Suppressor macrophage (primary cell): ENCODE data around the gene MBNL1.

ENCODE experiments used
- DNase-seq, 4 experiments: peaks; one replicate each; pipeline ENCODE4 v3.0.0-alpha.2; 2020 to 2022

MBNL1 gene

GRCh38 chr3:152298393-152299248 is 29.9 kb downstream of the MBNL1 start:
- DNase-seq = peak; percentile 89 to 98 (median 96)

GRCh38 chr3:152299249-152299976 is 30.7 kb downstream of the MBNL1 start:
- DNase-seq = no peak

DNA sequence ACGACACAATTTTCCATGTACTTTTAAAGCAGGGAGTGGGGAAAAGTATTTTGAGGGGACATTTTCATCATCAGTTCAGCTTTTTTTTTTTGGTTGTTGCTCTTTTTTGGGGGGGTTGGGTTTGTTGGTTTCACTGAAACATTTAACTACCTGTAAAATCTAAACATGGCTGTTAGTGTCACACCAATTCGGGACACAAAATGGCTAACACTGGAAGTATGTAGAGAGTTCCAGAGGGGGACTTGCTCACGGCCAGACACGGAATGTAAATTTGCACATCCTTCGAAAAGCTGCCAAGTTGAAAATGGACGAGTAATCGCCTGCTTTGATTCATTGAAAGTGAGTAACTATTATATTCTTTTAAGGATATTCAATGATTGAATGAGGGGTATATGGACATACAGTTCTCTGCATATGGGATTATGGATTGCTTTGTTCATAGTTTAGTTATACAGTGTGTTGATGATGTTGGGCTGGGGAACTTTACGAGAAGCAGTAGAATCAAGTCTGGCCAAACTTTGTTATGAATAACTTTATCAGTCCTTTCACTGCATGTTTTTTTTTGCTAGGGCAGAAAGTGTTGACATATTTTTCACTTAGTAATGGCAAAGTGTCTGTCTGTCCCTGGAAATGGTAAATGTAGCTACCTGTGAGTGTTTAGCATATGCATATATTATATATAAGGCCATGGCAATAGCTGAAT is 31.5 kb downstream of the MBNL1 start:
- DNase-seq = no peak

DNA sequence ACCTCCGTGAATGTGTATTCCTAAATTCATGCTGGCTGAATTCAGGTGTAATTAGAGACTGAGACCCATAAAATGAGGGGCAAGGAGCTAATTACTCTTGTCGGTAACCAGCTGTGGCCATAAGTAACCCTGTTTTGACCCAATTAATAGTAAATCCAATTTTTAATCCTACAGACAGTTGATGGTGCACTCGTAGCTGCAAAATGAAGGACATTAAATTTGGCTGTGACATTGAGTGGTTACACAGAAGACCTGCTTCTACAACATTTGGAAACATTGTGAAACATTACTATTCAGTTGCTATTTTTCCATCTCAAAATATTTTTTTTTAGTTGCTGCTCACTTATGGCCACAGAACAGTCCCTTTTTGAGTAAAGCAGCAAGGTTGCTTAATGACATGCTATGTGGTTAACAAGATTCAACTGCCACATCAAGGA is 33.0 kb downstream of the MBNL1 start:
- DNase-seq = peak in 1 of 4 experiments; percentile 32

DNA sequence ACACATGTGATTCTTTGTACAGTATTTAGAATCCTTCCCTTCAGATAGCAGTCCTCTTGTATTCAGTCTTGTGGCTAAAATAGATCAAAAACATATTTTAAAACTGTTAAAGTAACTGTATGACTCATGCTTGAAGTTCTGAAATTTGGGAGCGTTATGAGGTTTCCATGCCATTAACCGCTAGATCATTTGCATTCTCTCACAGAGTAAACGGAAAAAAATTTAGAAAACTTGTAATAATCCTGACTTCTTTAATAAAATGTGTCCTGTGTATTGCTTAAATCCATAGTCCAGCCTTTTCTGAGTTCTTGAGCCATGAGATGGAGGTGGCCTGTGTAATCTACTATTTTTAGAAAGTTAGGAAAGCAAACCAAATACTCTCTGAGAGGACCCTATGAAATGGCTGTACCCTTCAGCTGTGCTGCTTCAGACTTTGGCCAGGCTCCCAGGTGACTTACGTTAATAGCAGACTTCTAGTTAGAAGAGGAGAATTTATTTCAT is 33.8 kb downstream of the MBNL1 start:
- peak in 2 of 4 experiments; percentile 27 to 34 for DNase-seq

DNA sequence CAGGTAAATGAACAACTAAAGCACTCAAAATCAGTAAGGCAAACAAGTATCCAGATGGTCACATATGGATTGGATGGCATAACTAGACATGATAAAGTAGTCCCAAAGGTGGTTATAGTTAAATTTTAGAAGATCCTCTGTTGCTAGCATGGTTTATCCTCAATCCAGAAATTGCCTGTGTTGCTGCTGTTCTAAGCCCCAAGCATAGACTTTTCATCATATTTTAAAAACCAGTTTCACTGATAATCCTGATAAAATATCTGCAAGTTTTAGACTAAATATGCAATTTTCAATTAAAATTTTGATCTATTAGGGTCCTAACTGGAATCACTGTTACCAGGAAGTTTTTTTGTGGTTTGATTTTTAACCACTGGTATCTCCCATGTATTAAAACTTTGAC is 35.4 kb downstream of the MBNL1 start:
- DNase-seq = no peak

DNA sequence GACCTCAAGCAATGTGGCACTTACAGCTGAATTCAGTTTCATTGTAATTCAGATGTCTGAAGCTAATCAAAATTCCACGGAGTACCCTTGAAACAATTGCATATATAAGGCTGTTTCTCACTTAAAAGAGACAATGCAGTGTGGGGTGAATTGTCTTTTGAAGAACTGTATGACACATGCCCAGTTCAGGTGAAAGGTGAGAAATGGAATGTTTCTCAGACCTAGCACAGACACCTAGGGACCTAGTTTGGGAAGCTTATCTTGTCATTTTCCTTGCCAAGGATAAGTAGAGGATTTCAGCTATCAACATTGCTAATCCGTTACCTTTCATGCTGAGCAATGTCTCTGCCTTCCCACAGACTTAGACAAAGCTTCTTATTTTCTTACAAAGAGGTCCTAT is 36.3 kb downstream of the MBNL1 start:
- no peak for DNase-seq

DNA sequence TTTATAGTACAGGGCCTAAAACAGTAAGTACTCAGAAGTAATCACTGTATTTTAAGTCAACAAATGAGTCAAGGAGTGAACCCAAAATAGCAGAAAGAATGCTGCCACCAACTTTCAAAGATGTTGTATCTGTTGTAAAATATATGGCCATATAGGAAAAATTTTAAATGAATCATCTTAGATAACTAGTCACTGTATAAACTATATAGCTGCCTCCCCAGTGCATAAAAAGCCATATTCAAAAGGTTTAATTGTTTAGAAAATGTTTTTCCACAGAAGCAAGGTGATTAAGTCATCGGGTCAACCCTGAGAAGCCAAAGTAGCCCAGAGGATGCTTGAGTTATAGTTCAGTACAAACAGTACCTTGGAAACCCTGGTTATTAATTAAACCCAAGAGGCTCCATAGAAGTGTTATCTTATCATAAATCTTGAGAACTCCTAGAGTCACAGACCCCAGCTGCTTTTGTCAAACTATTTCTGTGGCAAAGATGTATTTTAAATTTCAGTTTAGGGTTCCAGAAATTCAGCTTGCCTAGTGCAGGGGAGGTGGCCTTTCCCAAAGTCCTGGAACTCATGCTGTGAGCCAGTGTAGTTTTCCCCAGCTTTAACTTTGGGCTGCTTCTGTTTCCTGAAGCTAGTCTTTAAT is 39.2 kb downstream of the MBNL1 start:
- DNase-seq = no peak

- no peak for DNase-seq
Measured at GRCh38 chr3:152308475-152308844, 39.7 kb downstream of the MBNL1 start.

GRCh38 chr3:152309031-152309430 is 40.3 kb downstream of the MBNL1 start:
- DNase-seq = peak in 1 of 4 experiments; percentile 17

DNA sequence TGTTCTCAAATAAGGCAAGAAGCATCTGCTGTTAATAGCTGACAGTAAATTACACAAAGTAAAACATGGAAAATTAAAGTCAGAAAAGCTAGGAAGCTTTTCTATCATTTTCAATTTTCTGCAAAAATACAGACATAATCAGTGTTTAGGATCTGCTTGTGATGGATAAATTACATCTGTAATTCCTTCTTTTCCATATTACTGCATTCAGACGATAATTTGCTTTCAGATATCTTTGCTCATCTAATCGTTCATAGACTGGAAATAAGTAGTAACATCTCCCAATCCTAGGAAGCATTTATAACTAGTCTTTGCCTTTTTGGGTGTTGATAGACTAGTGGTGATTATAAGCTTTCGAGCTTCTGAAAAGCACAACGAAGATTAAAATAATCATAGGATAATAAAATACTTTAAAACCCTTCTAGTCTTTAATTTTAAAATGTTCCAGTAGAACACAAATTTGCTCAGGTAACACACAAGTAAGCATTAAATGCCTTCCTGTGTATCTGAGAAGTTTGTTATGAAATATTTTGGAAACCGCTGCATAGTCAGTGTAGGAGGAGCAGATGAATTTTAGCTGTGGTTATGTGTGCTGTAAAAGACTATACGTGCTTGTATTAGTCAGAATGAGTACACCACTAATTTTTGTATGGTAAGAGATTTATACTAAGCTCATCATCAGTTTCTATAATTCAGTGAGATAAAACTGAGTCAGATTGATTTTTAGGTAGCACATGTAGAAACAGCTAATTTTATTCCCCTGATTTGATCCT is 41.0 kb downstream of the MBNL1 start:
- DNase-seq = peak in 2 of 4 experiments; percentile 35 to 46

DNA sequence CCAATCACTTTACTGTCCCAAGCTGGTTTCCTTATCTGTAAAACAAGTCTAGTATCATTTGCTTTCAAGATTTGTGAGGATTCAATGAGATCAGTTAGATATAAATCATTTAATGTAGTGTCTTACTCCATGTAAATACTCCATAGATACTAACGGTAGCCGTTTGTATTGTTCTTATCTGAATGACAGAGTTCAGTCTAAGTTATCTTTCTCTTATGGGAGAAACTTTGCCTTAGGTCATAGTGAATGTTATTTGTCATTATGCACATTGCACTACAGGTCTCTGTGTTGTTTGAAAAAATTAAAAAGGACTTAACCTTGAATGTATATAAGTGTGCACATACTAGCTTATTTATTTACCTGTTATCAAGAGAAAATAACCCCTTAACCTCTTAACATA is 44.7 kb downstream of the MBNL1 start:
- DNase-seq = no peak

GRCh38 chr3:152313914-152314313 is 45.2 kb downstream of the MBNL1 start:
- DNase-seq = no peak

- no peak for DNase-seq
Measured at GRCh38 chr3:152314677-152315353, 46.1 kb downstream of the MBNL1 start.

DNA sequence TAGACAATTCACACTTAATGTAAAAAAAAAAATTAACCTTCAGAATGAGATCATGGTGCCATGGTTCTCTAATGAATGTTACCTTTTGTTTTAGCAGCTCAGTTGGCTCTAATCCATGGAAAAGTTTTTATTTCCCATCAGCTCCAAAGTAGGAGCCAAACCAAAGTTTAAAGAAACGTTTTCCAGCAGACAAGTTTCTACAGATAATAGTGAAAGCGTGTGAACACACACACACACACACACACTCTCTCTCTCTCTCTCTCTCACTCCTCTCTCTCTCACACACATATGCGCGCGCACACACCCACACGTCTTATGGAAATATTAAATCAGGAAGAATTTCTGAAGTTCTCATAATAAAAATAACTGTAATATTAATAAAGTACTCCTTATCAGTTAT is 46.9 kb downstream of the MBNL1 start:
- DNase-seq = no peak

- no peak for DNase-seq
Measured at GRCh38 chr3:152316318-152316717, 47.6 kb downstream of the MBNL1 start.

DNA sequence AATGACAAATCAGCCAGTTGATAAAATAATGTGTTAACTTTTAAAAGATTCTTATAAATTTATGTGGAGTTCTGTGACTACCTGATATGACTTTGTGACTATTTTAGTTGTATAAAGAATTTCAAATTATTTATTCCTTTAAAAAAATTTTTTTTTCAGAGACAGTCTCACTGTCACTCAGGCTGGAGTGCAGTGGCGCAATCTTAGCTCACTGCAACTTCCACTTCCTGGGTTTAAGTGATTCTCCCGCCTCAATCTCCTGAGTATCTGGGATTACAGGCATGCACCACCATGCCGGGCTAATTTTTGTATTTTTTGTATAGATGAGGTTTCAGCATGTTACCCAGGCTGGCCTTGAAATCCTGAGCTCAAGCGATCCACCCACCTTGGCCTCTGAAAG is 48.5 kb downstream of the MBNL1 start:
- DNase-seq = peak; percentile 39 to 52 (median 46)

GRCh38 chr3:152317956-152318355 is 49.2 kb downstream of the MBNL1 start:
- no peak for DNase-seq

- DNase-seq = no peak
Measured at GRCh38 chr3:152318512-152318911, 49.8 kb downstream of the MBNL1 start.

GRCh38 chr3:152319256-152319655 is 50.5 kb downstream of the MBNL1 start:
- peak in 1 of 4 experiments; percentile 32 for DNase-seq
